NT2/D1 (cell line): ENCODE data around the gene CNOT1.
"Not testable (repeated sequence)": the region's sequence is repeated elsewhere in the genome, so short reads cannot be mapped to it uniquely, and the experiment has no call there.

ENCODE experiments used
- DNase-seq: peaks from one replicate; pipeline ENCODE4 v3.0.0-alpha.2; 2011; ENCODE audit warnings: low read depth, low spot score
- H3K27me3 ChIP-seq: 2 replicates; pipeline ENCODE4 v1.6.0; 2011; ENCODE audit warnings: mild to moderate bottlenecking; ENCODE audit not compliant: insufficient read length, insufficient read depth
- H3K36me3 ChIP-seq: 2 replicates; pipeline ENCODE4 v1.6.1; 2011; ENCODE audit warnings: mild to moderate bottlenecking, low read length, mixed read lengths; ENCODE audit not compliant: insufficient read depth, insufficient read length
- H3K4me1 ChIP-seq: 2 replicates; pipeline ENCODE4 v1.5.1; 2011; ENCODE audit not compliant: insufficient read depth, insufficient read length
- H3K4me3 ChIP-seq: 2 replicates; pipeline ENCODE4 v1.5.1; 2011; ENCODE audit warnings: low read depth; ENCODE audit not compliant: insufficient read length
- H3K9ac ChIP-seq: 2 replicates; pipeline ENCODE4 v1.6.0; 2011; ENCODE audit warnings: low read depth; ENCODE audit not compliant: insufficient read length
- H3K9me3 ChIP-seq: 2 replicates; pipeline ENCODE4 v1.5.1; 2011; ENCODE audit warnings: mild to moderate bottlenecking, low read length; ENCODE audit not compliant: insufficient read depth
- SUZ12 ChIP-seq: IDR thresholded peaks from 2 replicates; pipeline ENCODE4 v1.6.1; 2011; ENCODE audit not compliant: insufficient read length, insufficient read depth; ENCODE audit errors: extremely low read depth
- YY1 ChIP-seq: IDR thresholded peaks from 2 replicates; pipeline ENCODE4 v1.6.1; 2011; ENCODE audit not compliant: insufficient read length, insufficient read depth
- ZNF274 ChIP-seq: IDR thresholded peaks from 2 replicates; pipeline ENCODE4 v1.6.1; 2011; ENCODE audit warnings: mild to moderate bottlenecking, low read depth, low read length

The CNOT1 gene

DNA sequence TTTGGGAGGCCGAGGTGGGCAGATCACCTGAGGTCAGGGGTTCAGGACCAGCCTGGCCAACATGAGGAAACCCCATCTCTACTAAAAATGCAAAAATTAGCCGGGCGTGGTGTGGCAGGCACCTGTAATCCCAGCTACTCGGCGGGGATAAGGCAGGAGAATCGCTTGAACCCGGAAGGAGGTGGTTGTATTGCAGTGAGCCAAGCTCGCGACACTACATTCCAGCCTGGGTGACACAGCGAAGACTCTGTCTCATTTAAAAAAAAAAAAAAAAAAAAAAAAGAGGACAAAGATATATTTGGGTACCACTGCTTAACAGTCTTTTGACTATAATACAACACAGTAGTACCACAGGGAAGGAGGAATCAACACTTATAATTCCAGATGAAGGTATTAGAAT is 9.2 kb downstream of the CNOT1 start:
- H3K9me3 ChIP-seq: no peaks in the 10 kb centered on the region
- H3K4me3 ChIP-seq: no peak overlapping the region
- TF ChIP-seq YY1 (no peak), SUZ12 (no peak), ZNF274 (no peak)
- peaks cover 72% of the 10 kb centered on the region for H3K36me3 ChIP-seq
- DNase-seq: no peak
- no peak overlapping the region for H3K9ac ChIP-seq
- H3K27me3 ChIP-seq: no peaks in the 10 kb centered on the region
- H3K4me1 ChIP-seq: no peaks in the 10 kb centered on the region

DNA sequence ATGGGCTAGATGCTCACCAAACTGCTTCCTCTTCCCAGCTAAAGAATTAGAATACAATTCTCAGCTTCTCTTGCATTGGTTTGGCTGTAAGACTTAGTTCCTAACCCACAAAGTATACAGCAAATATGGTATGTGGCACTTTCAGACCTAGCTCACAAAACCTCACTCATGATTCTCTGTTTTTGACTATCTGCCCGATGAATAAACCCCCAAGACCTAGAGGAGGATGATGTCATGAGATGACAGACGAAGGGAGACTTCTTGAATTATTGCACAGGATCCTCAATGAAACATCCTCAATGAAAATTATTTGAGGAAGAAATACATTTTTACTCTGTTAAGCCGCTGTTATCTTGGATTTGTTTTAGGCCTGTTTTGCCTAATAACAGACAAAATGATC is 14.3 kb downstream of the CNOT1 start:
- no peak for DNase-seq
- no peak for TF ChIP-seq SUZ12
- TF ChIP-seq ZNF274: no peak
- TF ChIP-seq YY1: no peak
- Histone ChIP-seq H3K4me1 (no peaks in the 10 kb centered on the region), H3K36me3 (peaks cover 51% of the 10 kb centered on the region), H3K9me3 (no peaks in the 10 kb centered on the region), H3K9ac (no peak overlapping the region), H3K4me3 (no peak overlapping the region), H3K27me3 (no peaks in the 10 kb centered on the region)

DNA sequence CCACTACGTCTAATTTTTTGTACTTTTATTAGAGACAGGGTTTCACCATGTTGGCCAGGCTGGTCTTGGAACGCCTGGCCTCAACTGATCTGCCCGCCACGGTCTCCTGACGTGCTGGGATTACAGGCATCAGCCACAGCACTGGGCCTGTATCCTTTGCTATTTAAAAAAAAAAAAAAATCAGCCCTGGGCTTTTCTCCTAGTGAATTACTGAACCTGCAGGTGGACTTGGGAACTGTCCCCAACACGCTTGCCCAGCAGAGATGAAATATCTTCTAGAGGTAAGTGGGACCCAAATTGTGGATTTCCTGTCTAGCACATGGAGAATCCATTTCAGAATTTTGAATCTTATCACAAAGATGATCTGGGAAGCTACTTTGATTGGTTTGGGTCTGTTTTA is 14.8 kb downstream of the CNOT1 start:
- Histone ChIP-seq H3K27me3 (no peaks in the 10 kb centered on the region), H3K4me3 (no peak overlapping the region), H3K4me1 (no peaks in the 10 kb centered on the region), H3K36me3 (peaks cover 51% of the 10 kb centered on the region), H3K9me3 (no peaks in the 10 kb centered on the region), H3K9ac (no peak overlapping the region)
- TF ChIP-seq ZNF274: no peak
- no peak for TF ChIP-seq YY1
- no peak for TF ChIP-seq SUZ12
- DNase-seq: no peak

DNA sequence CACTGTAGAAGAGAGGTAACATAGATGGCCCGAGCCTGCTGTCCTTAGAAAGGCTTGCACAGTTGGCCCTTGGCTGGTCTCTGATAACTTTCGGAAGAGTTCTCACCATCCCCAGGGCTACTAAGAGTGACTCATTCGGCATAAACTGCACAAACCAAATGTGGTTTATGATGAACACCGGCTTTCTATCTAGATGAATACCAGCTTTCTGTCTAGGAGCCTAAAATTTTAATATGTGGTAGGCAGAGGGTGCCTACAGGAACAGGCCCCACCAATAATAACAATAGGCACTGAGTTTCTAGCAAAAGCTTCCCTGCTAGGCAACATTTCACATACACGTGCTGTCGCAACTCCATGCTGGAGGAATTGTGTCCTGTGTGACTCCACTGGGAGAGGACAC is 15.4 kb downstream of the CNOT1 start:
- Histone ChIP-seq H3K9ac (no peak overlapping the region), H3K4me1 (no peaks in the 10 kb centered on the region), H3K36me3 (peaks cover 53% of the 10 kb centered on the region), H3K4me3 (no peak overlapping the region), H3K27me3 (no peaks in the 10 kb centered on the region), H3K9me3 (no peaks in the 10 kb centered on the region)
- TF ChIP-seq SUZ12 (no peak), ZNF274 (no peak), YY1 (no peak)
- DNase-seq: no peak

DNA sequence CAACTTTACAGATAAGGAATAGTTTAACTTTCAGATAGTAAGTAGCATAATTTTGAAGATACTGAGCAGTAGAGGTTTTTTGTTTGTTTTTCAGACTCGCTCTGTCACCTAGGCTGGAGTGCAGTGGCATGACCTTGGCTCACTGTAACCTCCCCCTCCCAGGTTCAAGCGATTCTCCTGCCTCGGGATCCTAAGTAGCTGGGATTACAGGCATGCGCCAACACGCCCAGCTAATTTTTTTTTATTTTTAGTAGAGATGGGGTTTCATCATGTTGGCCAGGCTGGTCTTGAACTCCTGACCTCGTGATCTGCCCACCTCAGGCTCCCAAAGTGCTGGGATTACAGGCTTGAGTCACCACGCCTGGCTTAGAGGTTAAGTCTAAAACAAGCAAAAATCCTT is 16.7 kb downstream of the CNOT1 start:
- H3K27me3 ChIP-seq, H3K4me1 ChIP-seq, H3K9ac ChIP-seq, DNase-seq, H3K9me3 ChIP-seq, H3K4me3 ChIP-seq: not testable (repeated sequence)
- peaks cover 42% of the 10 kb centered on the region for H3K36me3 ChIP-seq

DNA sequence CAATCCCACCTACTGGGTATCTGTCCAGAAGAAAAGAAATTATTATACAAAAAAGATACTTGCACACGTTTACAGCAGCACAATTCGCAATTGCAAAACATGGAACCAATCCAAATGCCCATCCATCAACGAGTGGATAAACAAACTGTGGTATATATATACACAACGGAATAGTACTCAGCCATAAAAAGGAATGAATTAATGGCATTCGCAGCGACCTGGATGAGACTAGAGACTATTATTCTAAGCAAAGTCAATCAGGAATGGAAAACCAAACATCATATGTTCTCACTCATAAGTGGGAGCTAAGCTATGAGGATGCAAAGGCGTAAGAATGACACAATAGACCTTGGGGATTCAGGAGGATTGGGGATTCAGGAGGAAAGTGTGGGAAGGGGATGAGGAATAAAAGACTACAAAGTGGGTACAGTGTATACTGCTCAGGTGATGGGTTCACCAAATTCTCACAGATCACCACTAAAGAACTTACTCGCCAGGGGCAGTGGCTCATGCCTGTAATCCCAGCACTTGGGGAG is 21.0 kb downstream of the CNOT1 start:
- TF ChIP-seq YY1 (no peak), SUZ12 (no peak), ZNF274 (no peak)
- Histone ChIP-seq H3K27me3 (no peaks in the 10 kb centered on the region), H3K9me3 (no peaks in the 10 kb centered on the region), H3K4me3 (no peak overlapping the region), H3K4me1 (no peaks in the 10 kb centered on the region), H3K9ac (no peak overlapping the region), H3K36me3 (peaks cover 49% of the 10 kb centered on the region)
- no peak for DNase-seq

DNA sequence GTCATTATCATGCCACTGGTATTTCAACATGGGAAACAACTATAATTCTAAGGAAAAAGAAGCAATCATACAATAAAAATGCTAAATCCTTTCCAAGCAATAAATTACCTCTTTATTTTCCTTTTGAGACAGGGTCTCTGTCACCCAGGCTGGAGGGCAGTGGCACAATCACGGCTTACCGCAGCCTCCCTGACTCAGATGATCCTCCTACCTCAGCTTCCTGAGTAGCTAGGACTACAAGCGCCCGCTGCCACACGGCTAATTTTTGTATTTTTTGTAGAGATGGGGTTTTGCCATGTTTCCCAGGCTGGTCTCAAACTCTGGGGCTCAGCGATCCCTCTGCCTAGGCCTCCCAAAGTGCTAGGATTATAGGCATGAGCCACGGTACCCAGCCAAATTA is 24.1 kb downstream of the CNOT1 start:
- Histone ChIP-seq H3K27me3 (no peaks in the 10 kb centered on the region), H3K9ac (no peak overlapping the region), H3K4me1 (no peaks in the 10 kb centered on the region), H3K9me3 (no peaks in the 10 kb centered on the region), H3K4me3 (no peak overlapping the region), H3K36me3 (peaks cover 48% of the 10 kb centered on the region)
- DNase-seq: no peak
- no peak for TF ChIP-seq SUZ12
- TF ChIP-seq ZNF274: no peak
- TF ChIP-seq YY1: no peak

DNA sequence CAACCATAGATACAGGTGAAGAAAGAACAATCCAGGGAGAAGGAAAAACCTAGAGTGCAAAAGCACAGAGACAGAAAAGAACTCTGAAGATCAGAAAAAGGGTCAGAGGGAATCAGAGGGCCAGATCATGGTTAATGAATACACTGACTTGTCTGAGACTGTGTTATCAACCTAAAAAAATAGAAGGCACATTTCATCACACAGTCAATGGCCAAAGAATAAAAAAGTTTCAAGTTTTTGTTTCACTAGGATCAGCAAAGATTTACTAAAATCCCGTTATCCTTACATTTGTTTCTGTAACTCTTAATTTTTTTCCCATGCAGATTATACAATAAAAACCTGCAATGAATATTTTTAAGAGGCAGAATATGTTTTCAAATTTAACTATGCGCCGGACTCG is 38.5 kb downstream of the CNOT1 start:
- no peaks in the 10 kb centered on the region for H3K27me3 ChIP-seq
- no peak for DNase-seq
- no peak overlapping the region for H3K9ac ChIP-seq
- H3K4me1 ChIP-seq: no peaks in the 10 kb centered on the region
- H3K36me3 ChIP-seq: peaks cover 93% of the 10 kb centered on the region
- H3K4me3 ChIP-seq: no peak overlapping the region
- H3K9me3 ChIP-seq: peaks cover 17% of the 10 kb centered on the region
- TF ChIP-seq YY1 (no peak), SUZ12 (no peak), ZNF274 (no peak)
